ENCODE data around the gene MBP. TPM values are rescaled to one million over a fixed set of nuclear protein-coding genes. Genes with fewer than 3 reads are reported as not detected.

Gene MBP
- total RNA-seq, 3 donors from 2014 or later = 37.9 to 48.5 (median 47.4) TPM

GRCh38 chr18:77119101-77119850, 13.3 kb downstream of the MBP start:
- DNase-seq (peak in 1 of 3 donors; percentile 23), ATAC-seq (no peak)
- intact Hi-C loops (cut with DNase I, micrococcal nuclease) = no loop called here
- Histone ChIP-seq H3K36me3 (ENCODE audit: low read depth) (no peaks in the 10 kb centered on the region), H3K9me3 (no peaks in the 10 kb centered on the region), H3K4me3 (no peak overlapping the region), H3K4me1 (ENCODE audit: low read depth) (peaks cover 31% of the 10 kb centered on the region)
- TF ChIP-seq, protein P1, sequence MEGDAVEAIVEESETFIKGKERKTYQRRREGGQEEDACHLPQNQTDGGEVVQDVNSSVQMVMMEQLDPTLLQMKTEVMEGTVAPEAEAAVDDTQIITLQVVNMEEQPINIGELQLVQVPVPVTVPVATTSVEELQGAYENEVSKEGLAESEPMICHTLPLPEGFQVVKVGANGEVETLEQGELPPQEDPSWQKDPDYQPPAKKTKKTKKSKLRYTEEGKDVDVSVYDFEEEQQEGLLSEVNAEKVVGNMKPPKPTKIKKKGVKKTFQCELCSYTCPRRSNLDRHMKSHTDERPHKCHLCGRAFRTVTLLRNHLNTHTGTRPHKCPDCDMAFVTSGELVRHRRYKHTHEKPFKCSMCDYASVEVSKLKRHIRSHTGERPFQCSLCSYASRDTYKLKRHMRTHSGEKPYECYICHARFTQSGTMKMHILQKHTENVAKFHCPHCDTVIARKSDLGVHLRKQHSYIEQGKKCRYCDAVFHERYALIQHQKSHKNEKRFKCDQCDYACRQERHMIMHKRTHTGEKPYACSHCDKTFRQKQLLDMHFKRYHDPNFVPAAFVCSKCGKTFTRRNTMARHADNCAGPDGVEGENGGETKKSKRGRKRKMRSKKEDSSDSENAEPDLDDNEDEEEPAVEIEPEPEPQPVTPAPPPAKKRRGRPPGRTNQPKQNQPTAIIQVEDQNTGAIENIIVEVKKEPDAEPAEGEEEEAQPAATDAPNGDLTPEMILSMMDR (IDR thresholded peaks at IDR 0.05) = no peak

DNA sequence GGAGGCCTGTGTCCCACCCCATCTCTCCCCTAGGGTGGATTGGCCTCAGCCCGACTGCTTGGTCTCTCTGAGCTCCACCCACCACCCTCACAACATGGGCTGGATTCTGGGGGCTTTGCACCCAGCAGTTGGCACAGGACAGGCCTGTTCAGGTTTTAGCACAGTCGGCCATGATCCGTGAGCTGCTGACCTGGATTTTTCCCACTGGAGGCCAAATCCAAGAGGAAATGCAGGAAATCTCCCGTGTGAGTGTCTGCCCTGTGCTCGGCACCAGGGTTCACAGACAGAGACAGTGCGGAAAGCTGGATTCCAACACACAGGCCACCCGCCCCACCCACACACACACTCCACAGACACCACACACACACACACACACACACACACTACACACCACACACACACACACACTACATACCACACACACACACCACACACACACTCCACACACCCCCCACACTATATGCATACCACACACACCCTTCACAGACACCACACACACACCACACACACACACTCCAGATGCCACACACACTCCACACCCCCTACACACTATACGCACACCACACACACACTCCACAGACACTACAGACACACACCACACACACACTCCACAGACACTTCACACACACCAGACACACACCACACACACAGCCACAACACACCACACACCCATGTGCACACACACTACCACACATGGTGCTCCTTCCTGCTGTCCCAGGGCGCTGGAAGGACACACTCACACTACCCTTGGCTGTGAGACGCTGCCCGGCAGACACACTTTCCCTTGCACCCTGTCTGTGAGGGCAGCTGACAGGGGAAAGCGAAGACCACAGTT, 14.1 kb downstream of the MBP start:
- Histone ChIP-seq H3K9me3 (no peaks in the 10 kb centered on the region), H3K36me3 (ENCODE audit: low read depth) (no peaks in the 10 kb centered on the region), H3K4me3 (no peak overlapping the region), H3K4me1 (ENCODE audit: low read depth) (peaks cover 33% of the 10 kb centered on the region)
- TF ChIP-seq, protein P1 (IDR thresholded peaks at IDR 0.05) = no peak
- no peak for ATAC-seq
- DNase-seq = peak in 1 of 3 donors; percentile 14
- intact Hi-C loops (cut with DNase I, micrococcal nuclease) = no loop called here

DNA sequence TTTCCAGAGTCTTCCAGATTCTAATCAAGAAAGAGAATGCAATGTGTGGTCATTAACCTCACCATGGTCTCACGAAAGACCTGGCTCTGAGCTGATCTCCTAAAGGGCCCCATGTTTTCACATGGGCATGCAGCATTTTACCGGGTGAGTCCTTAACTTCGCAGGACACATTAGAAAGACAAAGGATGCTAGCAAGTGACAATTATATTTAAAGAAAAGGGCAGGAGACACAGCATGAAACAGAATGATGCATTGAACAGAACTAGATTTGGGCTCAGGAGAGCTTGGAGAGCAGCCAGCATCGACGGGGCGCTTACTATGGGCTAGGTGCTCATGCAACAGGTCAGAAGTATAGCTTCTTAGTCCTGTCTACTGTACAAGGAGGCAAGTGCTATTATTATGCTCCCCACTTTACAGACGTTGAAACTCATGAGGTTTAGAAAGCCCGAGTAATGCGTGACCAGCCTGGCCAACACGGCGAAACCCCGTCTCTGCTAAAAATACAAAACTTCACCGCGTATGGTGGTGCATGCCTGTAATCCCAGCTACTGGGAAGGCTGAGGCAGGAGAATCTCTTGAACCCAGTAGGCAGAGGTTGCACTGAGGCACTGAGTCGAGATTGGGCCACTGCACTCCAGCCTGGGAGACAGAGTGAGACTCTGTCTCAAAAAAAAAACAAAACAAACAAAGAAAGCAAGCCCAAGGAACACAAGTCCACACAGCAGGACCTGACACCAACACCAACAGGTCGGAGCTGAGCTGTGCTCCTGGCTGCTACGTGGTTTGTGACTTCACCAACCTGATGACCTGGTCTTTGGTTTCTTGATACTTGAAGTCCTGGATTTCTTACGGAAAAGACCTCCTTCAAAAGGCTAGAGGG, 16.1 kb downstream of the MBP start:
- no peak overlapping the region for H3K4me3 ChIP-seq

DNA sequence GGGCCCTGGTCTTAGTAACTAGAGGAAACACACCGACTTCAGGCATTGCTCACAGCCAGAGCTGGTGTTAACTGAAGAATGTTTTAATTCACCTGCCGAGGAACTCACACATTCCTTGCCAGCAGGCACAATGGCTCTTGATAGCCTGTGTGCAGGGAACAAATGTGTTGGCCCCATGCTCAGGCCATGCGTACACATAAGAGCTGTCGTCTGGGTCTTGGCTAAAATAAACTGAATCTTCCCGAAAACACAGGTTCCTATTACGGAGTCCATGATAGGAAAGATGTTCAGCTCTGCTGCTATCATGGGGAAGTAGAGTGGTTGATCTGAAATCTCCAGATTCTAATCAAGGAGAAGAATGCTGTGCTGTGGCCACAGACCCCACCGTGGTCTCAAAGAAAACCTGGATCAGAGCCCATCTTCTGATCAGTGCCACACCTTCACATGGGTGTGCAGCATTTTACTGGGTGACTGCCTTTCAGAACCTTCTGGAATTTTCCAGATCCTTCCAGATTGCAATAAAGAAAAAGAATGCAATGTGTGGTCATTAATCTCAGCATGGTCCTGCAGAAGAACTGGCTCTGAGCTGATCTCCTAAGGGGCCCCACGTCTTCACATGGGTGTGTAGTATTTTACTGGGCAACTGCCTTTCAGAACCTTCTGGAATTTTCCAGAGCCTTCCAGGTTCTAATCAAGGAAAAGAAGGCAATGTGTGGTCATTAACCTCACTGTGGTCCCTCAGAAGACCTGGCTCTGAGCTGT, 17.2 kb downstream of the MBP start:
- H3K36me3 ChIP-seq (ENCODE audit: low read depth) = no peaks in the 10 kb centered on the region
- DNase-seq (peak in 1 of 3 donors; percentile 41), ATAC-seq (peak; percentile 0)
- H3K4me1 ChIP-seq (ENCODE audit: low read depth) = peaks cover 33% of the 10 kb centered on the region
- intact Hi-C loops (cut with DNase I, micrococcal nuclease) = no loop called here
- no peaks in the 10 kb centered on the region for H3K9me3 ChIP-seq
- H3K4me3 ChIP-seq = no peak overlapping the region
- TF ChIP-seq, protein P1 (IDR thresholded peaks at IDR 0.05) = no peak

More for the DNA sequence above, 16.1 kb downstream of the MBP start:
- Histone ChIP-seq H3K36me3 (ENCODE audit: low read depth) (no peaks in the 10 kb centered on the region), H3K9me3 (no peaks in the 10 kb centered on the region), H3K4me1 (ENCODE audit: low read depth) (peaks cover 33% of the 10 kb centered on the region)
- no peak for ATAC-seq
- peak in 1 of 3 donors; percentile 21 for DNase-seq
- TF ChIP-seq, protein P1 (IDR thresholded peaks at IDR 0.05) = no peak
- intact Hi-C loops (cut with DNase I, micrococcal nuclease) = no loop called here

Measured in mucosa of descending colon (tissue), 3 donors.